Stimulated activated CD8-positive, alpha-beta memory T cell treated with anti-CD3 and anti-CD28 coated beads, Interleukin-15, amount 100 ng/mL, for 24 hours (primary cell): ENCODE data around the gene KCNMB1.
"Not testable (repeated sequence)": the region's sequence is repeated elsewhere in the genome, so short reads cannot be mapped to it uniquely, and the experiment has no call there.

ENCODE experiments used
- DNase-seq: peaks from one replicate; pipeline ENCODE4 v3.0.0-alpha.2; 2020; ENCODE audit warnings: low read depth

The KCNMB1 gene

DNA sequence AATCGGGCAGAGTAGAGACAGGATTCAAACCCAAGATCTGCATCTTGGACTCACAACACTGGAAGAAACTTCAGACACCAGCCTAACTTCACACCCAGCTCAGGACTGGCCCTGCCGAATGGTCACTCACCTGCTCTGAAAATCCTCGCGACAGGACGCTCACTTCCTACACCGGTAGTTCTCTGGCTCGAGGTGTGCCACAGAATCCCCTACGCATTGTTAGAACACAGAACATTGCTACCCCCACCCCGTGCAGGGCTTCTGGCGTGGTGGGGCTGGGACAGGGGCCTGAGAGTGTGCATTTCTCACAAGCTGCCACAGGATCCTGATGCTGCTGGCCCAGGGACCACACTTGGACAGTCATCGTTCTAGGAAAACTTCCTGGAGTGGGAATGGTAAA is 12.1 kb downstream of the KCNMB1 start:
- no peak for DNase-seq

DNA sequence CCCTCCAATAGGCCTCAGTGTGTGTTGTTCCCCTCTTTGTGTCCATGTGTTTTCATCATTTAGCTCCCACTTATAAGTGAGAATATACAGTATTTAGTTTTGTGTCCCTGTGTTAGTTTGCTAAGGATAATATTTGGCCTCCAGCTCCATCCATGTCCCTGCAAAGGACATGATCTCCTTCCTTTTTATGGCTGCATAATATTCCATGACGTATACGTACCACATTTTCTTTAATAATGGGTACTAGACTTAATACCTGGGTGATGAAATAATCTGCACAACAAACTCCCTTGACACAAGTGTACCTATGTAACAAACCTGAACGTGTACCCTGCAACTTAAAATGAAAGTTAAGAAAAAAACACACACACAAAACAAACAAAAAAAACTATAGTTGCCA is 12.6 kb downstream of the KCNMB1 start:
- not testable (repeated sequence) for DNase-seq

DNA sequence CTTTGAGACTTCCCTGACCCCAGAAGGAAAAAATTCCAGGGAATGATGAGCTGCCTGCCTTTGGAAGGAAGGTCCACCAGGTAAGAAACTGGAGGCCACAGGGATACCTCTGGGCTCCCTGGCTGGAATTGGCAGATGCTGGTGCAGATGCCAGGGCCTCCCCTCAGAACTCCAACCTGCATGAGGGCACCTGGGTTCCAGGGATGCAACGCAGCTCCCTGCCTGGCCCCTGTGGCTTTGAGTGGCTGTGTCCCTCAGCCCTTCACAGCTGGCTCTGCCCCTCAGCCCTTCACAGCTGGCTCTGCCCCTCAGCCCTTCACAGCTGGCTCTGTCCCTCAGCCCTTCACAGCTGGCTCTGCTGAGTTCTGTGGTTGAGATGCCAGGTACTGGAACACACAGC is 13.9 kb downstream of the KCNMB1 start:
- no peak for DNase-seq

DNA sequence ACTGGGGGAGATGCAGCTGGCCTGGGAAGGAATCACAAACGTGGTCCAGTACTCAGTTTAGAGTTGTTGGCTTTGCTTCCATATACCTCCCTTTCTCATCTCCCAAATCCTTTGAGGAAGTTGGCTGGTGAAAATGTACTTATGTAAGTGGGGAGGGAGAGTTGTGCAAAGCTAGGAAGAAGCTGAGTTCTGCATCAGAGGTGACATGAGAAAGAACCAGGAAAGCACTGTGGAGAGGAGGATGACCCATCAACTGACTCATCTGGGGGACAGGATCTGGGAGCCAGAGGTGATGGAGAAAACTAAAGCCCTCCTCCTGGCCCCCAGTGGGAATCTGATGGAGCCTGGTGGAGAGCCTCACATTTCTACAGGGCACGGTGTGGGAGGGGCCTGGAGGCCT is 16.2 kb downstream of the KCNMB1 start:
- no peak for DNase-seq

DNA sequence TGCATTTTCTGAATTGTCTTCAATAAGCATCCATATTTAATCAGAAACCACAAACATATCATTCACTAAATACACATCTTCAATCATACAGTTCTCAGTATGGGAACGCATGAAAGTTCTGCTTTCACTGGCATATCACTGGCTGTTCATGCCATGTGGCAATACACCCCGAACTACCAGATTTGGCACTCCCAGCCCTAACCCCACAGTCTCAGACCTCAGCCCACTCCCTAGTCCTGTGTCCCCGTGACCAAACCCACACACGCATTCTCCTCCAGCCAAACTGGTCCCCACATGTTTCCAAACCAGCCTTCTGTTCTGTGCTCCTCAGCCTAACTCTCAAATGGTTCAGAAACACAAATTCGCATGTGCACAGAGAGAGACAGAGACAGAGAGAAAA is 20.6 kb downstream of the KCNMB1 start:
- DNase-seq: no peak

DNA sequence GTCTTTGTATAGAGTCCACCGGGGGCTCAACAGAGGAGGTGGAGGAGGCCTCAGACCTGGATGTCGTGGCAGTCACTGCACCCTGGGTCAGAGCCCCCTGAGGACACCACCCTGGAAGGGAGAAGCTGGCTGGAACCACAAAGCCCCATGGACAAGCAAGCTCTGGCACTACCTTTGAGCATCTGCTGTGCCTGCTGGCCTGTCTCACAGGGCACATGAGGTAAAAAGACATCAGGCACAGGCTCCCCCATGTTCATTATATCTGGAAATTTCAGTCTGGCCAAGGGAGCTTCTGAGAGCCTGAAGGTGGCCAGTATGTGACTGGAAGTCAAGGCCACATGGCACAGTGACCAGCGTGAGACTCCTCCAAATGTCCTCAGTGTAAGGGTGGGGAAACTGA is 22.9 kb downstream of the KCNMB1 start:
- no peak for DNase-seq

DNA sequence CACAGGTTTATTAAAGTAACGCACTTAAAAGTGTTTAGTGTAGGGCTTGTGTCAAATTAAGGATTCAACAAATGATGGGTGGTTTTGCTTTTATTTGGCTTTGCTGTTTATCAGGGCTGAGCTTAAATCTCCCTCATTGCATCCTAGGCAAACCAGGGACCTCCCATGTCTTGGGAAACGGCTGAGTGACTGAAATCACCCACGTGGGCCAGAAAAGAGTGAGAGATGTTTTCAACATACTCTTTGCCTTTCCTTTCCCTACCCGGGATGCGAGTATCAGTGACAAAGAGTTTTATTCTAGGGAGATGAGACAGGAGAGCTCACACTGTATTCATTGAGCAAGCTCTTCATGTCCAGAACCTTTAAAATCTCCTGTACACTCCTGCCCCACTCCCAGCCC is 23.3 kb downstream of the KCNMB1 start:
- no peak for DNase-seq

DNA sequence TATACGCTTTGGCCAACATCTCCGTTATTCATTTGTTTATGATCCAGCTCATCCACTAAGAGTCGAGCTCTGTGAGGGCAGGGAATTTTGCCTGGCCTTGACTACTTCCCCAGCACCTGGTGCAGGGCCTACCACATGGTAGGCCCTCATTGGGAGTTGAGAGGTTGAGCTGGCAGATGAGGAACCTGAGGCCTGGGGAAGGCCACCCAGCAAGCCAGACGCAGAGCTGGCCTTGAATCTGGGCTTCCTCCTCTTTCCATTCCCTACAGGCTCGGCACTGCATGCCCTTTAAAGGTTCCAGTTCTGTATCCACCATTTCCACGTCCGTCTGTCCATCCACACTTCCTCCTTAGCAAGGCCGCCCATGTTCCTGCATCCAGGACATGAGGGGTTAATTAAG is 24.2 kb downstream of the KCNMB1 start:
- DNase-seq: no peak

DNA sequence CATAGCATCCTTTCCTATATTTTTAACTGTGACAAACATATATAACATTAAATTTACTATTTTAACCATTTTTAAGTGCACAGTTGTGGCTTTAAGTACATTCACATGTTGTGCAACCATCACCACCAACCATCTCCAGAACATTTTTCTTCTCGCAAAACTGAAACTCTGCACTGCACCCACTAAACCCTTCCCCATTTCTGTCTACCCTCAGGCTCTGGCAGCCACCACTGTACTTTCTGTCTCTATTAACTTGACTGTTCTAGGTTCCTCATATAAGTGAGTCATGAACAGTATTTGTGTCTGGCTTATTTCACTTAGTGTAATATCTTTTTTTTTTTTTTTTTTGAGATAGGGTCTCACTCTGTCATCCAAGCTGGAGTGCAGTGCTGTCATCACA is 25.5 kb downstream of the KCNMB1 start:
- DNase-seq: no peak

DNA sequence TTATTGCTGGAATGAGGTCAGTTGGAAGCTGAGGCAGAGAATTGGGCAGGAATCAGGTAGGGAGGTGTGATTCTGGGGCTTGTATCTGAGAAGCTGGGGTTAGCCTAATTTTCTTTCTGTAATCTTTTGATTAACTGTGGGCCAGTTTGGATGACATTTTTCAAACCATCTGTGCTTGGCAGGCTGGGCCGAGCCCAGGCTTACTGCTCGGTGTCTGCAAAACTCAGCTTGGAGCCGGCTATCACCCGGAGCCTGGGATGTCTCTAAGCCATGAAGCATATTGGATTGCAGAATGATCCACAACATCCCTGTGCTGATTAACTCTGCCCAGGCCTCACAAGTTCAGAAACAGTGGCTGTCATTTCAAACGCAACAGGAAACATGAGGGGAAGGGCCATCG is 26.5 kb downstream of the KCNMB1 start:
- DNase-seq: no peak

DNA sequence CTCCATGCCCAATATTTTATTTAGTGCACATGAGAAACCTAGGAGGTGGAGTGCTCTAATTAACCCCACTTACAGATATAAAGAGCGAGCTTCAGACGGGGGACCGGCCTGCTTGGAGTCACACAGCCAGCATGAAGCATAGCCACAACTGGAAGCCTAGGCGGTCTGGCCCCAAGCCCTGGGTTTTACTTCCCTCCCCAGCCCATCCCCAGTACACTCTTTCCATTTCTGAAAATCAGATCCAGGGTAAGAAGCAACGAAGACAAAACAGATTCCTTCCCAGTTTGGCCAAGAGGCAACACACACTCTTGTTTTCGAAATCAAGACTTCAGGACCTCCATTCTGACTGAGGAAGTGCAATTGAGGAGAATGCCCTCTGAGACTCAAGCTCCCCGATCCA is 27.1 kb downstream of the KCNMB1 start:
- DNase-seq: no peak

DNA sequence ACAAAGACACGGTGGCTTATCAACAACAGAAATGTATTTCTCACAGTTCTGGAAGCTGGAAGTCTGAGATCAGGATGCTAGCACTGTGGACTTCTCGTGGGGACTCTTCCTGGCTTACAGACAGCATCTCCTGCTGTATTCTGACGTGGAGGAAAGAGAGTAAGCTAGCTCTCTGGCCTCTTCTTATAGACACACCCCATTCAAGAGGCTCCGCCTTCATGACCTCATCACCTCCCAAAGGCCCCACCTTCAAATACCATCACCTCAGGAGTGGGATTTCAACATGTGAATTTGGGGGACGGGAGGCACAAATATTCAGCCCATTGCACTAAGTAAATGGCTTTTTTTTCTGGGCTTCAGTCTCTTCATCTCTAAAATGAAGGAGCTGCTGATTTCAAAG is 27.6 kb downstream of the KCNMB1 start:
- no peak for DNase-seq

DNA sequence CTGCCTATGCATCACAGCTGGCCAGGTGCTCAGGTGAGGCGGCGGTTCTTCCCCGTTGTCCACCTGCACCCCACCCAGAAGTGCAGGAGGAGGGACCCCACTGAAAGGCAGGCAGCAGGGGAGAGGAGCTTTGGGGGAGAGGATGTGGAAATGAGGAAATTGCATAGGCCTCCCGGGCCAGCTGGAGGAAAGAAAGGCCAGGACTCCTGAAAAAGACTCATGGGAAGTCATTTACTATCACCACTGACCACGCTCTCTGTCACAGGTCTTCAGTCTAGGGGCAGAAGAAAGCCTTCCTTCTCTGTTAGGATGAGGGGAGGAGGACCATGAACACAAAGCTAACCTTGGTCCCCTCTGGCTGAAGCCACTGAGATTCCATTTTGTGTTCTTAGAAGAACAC is 28.1 kb downstream of the KCNMB1 start:
- no peak for DNase-seq

DNA sequence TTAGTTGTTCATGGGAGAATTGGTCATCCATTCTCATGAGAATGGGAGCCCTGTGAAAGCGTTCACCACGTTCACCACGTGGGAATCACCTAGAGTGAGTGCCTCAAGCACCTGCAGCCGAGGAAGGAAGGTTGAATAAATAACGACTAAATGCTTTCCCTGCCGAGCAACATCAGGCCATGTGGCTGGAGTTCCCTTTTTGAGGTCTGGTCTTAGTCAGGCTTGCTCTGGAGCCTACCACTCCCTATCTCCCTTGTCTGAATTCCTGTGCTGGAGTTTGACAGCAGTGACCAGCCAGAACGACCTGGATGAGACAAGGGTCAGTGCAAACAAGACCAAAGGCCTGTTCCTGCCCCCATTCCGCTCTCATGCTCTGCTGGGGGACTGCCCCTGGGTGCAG is 28.5 kb downstream of the KCNMB1 start:
- DNase-seq: no peak

DNA sequence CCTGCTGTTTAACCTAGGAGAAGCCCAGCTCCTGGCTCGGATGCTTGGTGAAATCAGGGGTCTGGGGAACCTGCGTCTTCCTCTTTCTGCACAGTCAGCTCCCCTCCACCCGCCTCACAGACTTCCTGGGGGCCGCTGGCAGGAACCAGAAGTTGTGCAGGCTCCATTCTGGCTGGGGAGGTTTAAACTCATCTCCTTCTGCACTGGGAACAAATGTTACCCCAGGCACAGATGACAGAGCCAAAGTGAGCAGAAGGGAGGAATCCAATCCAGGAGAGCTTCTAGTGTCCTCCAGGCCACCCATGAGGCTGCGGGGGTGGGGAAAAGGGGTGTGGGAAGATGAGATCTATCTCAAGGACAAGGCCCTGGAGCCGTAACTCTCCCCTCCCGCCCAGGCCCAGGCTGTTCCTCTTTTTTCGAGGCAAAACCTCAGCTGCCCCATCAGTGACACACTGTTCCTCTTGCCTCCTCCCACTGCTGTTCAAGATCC is 31.2 kb downstream of the KCNMB1 start:
- DNase-seq: no peak

DNA sequence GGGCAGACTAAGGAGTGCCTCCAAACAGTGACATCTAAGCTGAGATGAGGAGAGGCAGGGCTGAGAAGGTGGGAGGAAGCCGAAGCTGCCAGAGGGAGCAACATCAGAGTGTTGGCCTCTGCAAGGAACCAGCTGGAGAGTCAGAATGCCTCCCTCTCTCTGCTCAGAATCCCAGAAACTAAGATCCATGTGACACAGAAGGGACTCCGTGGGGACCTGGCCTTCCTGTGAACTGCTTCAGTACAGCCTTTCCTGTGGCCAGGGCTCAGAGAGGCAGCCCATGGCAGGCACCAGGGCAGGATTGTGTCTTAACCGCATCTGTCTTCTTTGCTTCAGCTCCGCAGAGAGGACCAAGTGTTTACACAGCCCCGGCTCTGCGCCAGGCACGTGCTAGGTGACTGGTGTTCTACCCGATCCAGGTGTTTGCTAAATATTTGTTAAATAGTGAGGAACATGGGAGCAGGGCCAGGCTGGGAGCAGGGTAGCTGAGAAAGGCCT is 33.5 kb downstream of the KCNMB1 start:
- no peak for DNase-seq

DNA sequence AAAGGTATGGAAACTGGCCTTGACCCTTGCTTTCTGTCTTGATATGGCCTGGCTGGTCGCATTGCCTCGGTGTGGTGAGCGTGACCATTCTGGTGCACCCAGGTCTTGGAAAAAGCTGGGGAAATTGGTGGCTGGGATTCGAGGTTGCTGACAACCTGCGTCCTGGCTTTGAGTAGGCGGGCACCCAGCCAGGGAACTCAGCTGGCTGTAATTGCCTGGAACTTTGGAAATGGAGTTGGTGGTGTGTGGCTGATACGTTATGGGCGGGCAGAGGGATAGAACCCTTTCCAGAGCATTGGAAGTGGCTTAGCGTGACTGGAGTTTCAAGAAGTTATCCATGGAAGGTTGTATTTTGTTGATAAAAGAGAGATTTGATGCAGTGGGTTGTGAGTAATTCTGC is 35.2 kb downstream of the KCNMB1 start:
- no peak for DNase-seq

DNA sequence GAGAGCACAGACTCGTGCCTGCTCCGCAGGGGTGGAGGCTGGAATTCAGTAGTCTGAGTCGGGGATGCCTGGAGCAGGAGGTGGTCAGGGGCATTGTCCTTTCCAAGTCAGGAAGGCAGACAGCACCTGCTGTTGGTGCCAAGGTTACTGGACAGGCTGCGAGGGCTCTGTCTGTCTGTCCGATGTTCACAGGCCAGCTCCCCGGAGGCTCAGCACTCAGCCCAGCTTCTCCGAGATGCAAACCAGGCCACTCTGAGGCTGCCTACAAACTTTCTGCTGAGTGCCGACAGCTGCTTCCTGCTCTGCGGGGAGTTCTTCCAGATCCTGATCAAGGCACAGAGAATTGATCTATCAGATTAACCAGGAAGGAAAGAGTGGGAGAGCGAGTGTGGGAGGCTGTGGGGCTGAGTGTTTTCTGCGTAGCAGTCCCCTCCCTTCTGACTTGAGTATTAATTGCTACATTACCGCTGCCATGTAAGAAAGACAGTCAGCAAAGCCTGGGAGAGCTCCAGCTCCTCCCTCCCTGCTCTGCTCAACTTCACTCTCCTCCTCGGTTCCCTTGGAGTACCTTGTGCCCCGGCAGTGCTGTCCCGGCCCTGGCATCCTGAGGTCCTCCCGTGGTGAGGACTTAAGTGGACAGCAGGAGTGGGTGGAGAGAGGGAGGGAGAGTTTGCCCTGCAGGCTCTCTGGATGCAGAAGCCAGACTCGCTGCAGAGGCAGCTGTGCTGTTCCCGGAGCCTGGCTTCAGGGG is 36.0 kb downstream of the KCNMB1 start:
- no peak for DNase-seq

DNA sequence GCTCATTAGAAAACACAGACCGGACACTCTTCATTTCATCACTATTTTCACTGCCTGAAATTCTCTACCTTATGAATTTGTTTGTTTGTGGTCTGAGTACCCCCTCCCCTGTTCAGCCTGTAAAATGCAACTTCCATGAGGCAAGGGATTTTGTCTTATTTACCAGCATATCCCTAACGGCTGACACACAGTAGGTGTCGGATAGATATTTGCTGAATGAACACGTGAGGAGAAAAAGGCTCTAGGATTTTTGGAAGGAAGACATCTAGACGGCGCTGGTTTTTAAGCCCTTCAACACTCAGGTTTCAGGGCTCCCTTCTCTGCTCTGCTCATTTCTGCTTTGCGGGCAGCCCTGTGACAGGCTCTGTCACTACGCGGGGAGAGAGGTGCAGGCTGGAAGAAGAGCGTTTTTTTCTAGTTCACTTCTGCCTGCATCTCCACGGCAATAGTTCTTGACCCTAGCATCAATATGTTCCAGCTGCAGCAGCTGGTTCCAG is 41.0 kb downstream of the KCNMB1 start:
- DNase-seq: no peak

DNA sequence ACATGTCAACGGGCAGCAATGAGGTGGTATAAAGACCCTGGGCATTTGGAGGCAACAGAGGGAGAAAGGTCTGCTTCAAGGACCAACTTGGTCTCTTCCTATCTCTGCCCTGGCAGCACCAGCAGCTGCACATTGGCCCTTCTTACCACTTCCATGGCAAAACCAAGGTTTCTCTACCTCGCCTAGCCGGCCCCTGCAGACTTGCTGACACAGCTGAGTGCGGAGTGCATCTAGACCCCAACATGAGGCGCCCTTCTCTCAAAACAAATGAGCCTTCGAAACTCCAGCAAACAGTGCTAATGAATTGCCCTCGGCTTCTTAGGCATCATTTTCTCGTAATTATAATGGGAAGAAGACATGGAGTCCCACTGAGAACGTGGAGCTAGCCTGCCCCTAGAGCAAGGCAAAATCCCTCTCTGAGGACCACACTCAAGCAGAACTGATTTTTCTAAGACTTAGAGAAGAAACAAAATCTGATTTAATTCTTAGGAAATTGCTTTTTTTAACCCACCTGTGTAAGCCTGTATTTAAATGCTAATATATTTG is 42.1 kb downstream of the KCNMB1 start:
- DNase-seq: no peak

DNA sequence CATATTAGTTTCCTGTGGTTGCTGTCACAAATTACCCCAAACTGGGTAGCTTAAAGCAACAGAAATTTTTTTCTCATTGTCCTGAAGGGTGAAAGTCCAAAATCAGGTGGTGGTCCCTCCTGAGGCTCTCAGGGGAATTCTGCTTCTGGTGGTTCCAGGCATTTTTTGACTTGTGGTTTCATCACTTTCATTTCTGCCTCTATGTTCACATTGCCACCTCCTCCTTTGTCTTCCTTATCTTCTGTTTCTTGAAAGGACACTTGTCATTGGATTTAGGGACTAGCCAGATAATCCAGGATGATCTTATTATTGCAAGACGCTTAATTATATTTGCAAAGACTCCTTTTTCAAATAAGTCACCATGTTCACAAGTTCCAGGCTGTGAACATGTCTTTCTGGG is 43.2 kb downstream of the KCNMB1 start:
- DNase-seq: no peak

DNA sequence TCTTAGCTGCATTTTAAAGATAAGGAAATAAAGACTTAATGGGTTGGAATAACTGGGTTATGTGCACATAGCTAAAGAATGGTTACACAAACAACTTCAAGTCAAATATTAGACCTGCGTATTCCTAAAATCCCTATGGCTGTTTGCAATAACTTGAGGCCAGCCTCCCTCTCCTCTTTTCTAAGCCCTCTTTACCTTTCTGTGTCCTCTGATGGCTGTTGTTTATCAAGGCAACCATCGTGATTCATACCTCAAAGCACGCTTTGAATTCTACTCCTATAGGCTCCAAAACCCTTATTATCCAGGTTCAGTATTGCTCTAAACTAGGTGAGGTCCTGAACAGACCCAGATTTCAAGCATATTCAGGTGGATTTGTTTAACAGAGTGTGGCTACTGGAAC is 46.0 kb downstream of the KCNMB1 start:
- no peak for DNase-seq

DNA sequence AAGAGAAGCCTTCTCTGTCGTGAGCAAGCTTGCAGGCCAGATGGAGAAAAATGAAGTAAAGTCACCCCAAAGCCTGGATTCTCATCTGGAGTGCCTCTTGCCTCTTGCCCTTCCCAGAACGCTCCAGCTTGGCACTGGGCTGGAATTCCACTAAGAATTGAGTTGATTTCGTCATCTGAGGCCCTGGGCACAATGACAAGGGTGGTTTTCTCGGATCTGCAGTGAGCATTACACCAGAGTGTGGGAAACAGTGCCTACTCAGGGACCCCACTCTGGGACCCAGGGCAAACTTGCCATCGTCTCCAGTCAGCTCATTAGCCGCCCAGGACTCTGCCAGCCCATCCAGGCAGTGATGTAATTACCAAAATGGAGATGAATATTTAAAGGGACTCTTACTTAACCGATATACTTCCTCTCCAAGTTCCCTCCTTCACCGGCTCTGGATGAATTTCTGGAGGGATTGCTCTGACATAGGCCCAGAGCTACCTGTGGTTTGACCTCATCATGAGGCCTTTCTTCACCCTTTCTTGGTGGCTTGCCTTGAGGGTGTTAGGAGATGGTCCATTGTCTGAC is 46.9 kb downstream of the KCNMB1 start:
- DNase-seq: no peak
